Measurements from ENCODE around the gene NGFR. TPM values are rescaled to one million over a fixed set of nuclear protein-coding genes. Genes with fewer than 3 reads are reported as not detected.

The NGFR gene
- total and polyA plus RNA-seq, 9 donors = 0.35 to 13.2 (median 3.4) TPM

- Histone ChIP-seq H3K4me3 (no peak overlapping the region), H3K36me3 (no peaks in the 10 kb centered on the region), H3K4me1 (ENCODE audit: insufficient read depth) (no peaks in the 10 kb centered on the region), H3K27me3 (no peaks in the 10 kb centered on the region), H3K27ac (no peak overlapping the region), H3K9me3 (no peaks in the 10 kb centered on the region)
- intact Hi-C loops (cut with DNase I) = loop anchor here (10.0 kb wide), 3 partner anchors 117 to 237 kb away; no protein-coding TSS in a partner anchor
- TF ChIP-seq POLR2A (IDR thresholded peaks at IDR 0.05) (no peak), EP300 (IDR thresholded peaks at IDR 0.05) (no peak), CTCF (IDR thresholded peaks at IDR 0.05) (no peak)
- no peak for DNase-seq
- WGBS, 3 donors = 84 to 88% (median 85%) methylated on average over 11 to 12 of the region's 12 CpGs
These were observed 56.4 kb downstream of the NGFR start for GRCh38 chr17:49551221-49552069.

DNA sequence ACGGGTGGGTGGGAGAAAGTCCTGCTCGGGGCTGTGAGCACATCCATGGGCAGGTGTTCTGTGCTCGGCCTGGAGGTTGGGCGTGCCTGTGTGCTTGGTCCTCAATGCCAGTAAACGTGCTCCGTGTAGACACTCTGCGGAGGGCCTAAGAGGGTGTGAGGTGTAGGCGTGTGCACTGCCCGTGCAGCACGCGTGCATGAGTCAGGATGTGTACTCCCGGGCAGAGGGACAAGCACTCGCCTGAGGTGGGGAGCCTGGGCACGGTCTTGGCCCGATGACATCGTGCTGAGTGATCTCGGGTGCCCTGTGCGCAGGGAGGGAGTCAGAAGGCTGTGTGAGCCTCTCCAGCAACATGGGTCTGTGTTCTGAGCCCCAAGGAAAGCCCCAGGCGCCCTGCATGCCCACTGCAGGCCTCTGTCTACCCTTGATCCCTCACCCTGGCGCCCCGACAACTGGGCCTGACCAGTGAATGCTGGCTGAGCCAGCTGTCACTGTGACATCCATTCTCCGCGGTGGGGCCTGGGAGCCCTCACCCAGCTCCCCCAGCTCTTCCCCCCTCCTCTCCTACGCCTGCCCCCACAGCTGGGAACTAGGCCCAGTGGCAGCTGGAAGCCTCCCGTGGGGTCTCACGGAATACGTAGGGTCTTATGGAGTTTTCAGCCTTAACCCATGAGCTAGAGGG, 57.1 kb downstream of the NGFR start:
- Histone ChIP-seq H3K27me3 (no peaks in the 10 kb centered on the region), H3K9me3 (no peaks in the 10 kb centered on the region), H3K4me1 (ENCODE audit: insufficient read depth) (no peaks in the 10 kb centered on the region), H3K36me3 (no peaks in the 10 kb centered on the region), H3K4me3 (no peak overlapping the region), H3K27ac (no peak overlapping the region)
- intact Hi-C loops (cut with DNase I) = loop anchor here (10.0 kb wide), 3 partner anchors 117 to 237 kb away; no protein-coding TSS in a partner anchor
- DNase-seq = no peak
- TF ChIP-seq POLR2A (IDR thresholded peaks at IDR 0.05) (no peak), EP300 (IDR thresholded peaks at IDR 0.05) (no peak), CTCF (IDR thresholded peaks at IDR 0.05) (no peak)
- 77 to 78% (median 77%) methylated on average over 27 of the region's 27 CpGs for WGBS, 3 donors

DNA sequence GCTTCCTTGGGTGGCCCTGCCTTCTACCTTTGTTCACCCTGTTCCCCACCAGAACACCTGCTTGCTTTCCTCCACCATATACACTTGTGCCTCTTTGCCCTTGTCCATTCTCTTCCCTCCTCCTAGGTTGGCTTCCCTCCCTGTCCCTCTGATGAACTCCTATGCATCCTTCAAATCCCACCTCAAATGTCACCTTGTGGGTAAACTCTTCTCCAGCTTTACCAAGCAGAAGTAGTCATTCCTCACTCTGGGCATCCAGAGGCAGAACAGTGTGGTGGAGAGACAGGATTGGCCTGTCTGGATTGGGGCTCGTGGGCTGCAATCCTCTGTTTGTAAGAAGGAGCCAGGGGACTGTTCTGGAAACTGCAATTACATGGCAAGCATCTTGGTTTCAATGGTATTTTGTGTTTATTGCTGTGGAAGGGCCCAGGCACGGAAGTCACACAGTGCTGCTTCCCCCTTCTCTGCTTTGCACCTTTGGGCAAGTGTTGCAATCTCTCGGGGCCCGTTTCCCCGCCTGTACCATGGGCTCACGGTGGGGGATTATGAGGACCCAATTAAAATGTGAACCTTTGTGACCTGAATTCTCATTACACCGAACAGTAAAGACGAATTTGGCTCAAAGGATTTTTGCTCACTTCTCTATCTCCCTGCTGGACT, 58.7 kb downstream of the NGFR start:
- TF ChIP-seq EP300 (IDR thresholded peaks at IDR 0.05) (no peak), POLR2A (IDR thresholded peaks at IDR 0.05) (no peak), CTCF (IDR thresholded peaks at IDR 0.05) (no peak)
- DNase-seq = no peak
- intact Hi-C loops (cut with DNase I) = loop anchor here (2.0 to 10.0 kb wide), 5 partner anchors 57 to 239 kb away; partner anchors contain the start of gene NGFR (in 1 of the 4)
- Histone ChIP-seq H3K4me3 (no peak overlapping the region), H3K9me3 (no peaks in the 10 kb centered on the region), H3K27me3 (no peaks in the 10 kb centered on the region), H3K36me3 (no peaks in the 10 kb centered on the region), H3K4me1 (ENCODE audit: insufficient read depth) (no peaks in the 10 kb centered on the region), H3K27ac (no peak overlapping the region)
- 81 to 87% (median 84%) methylated on average over 8 of the region's 8 CpGs for WGBS, 3 donors

All from ovary (tissue), 9 donors.